Stimulated activated CD8-positive, alpha-beta memory T cell treated with anti-CD3 and anti-CD28 coated beads, Interleukin-15, amount 100 ng/mL, for 1 hour (primary cell): ENCODE results near the gene CORO6.
A peak's percentile ranks its signal among the peaks of the same experiment; 100 is the strongest.

Experiments
- DNase-seq: peaks from one replicate; pipeline ENCODE4 v3.0.0-alpha.2; 2020; ENCODE audit warnings: low read depth

The CORO6 gene

DNA sequence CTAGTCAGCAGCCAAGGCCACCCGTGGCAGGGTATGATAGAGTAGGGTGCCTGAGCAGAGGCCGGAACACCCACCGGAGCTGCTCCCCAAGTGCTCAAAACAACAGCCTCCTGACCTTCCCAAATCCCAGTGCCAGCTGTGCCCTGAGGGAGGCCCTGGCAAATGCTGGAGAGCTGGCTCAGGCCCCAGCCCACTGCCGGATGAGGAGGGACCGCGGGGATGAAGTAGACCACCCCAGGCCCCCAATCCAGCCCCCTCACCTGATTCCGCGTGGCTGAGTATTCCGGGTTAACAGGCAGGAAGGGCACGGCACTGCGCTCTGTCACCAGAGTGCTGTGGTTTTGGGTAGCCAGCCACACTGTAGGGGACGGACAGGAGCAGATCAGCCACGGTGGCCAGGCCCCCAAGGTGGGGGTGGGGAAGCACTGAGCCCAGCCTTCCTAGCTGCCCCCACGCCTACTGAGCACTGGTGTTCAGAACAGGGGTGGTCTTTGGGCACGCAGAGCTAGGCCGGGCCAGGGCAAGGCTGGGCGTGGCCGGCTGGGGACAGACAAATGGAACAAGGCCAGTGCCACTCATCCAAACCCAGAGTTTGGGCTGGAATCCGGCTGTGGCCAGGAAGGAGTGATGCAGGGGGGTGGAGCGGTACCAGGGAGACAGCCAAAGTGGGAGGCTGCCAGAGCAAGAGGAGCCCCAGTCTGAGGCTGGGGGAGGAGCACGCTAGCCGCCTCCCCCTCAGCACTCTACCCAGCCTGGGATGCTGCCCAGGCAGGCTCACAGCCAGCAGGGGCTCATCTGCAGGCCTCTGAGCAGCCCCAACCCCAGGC lies 45.1 kb downstream of the CORO6 start:
- DNase-seq = no peak

DNA sequence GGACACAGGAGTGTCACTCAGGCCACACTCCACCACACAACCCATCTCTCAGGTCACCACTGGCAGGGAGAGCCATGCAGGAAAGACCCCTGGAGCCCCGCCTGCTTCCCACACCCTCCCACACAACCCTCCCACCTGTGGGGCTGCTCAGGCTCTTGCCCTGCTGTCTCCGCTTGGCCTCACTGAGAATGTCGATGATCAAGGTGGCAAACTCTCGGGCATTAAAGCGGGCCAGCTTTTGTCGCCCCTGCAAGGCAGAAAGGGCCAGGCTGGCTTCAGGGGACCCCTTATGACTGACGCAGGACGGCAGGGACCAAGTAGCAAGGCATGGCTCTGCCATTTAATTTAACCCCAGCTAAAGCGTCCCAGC lies 45.7 kb downstream of the CORO6 start:
- DNase-seq = no peak

DNA sequence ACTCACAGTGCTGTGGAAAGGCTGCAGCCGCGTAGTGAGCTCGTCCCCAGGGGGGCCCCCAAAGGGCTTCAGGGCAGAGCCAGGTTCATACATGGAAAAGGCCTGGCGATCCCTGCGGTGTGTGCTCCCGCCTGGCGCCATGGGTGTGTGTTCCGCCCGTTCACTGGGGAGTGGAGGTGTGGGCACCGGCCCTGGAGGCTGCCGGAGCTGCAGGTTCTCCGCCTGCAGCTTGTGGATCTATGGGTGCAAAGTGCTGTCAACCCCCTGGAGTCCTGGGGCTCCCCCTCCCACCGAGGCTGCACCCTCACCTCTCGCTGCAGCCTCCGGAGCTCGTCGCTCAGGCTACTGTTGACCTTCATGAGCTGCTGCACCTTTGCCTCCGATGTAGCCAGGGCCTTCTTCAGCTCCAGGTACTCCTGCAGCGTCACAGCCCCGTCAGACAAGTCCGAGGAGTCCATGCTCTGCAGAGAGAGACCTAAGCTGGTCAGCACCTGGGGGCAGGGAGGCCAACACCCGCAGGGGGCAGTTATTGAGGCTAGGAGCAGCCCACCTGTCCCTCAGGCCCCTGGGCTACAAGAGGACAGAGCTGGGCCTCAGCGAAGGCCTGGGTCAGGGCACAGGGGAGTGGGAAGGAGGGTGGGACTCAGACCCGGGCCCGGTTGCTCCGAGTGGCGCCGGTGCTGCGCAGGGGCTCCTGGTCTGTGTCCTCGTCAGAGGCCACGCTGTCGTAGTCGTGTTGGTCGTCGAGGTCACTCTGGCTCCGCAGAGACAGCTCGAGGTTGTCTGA lies 46.3 kb downstream of the CORO6 start:
- no peak for DNase-seq

- no peak for DNase-seq
These were observed 47.0 kb downstream of the CORO6 start for GRCh38 chr17:29575511-29576213.

- no peak for DNase-seq
These were observed 47.8 kb downstream of the CORO6 start for GRCh38 chr17:29574732-29575510.

- DNase-seq = no peak
These were observed 48.6 kb downstream of the CORO6 start for GRCh38 chr17:29573871-29574731.

DNA sequence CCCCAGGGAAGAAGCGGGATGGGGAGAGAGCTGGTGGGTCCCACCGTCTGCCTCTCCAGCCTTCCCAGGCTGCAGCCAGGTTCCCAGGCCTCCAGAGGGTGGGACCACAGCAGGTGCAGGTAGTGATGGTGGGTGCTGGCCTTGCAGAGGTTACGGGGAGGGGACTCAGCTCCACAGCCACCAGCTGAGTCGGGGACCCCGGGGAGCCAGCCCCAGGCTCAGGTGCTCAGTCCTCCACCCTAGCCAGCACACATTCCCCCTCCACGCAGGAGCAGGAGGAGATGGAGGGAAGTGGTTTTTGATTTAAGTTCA lies 49.2 kb downstream of the CORO6 start:
- DNase-seq = no peak

GRCh38 chr17:29572691-29573557 lies 49.8 kb downstream of the CORO6 start:
- DNase-seq = peak; percentile 37

DNA sequence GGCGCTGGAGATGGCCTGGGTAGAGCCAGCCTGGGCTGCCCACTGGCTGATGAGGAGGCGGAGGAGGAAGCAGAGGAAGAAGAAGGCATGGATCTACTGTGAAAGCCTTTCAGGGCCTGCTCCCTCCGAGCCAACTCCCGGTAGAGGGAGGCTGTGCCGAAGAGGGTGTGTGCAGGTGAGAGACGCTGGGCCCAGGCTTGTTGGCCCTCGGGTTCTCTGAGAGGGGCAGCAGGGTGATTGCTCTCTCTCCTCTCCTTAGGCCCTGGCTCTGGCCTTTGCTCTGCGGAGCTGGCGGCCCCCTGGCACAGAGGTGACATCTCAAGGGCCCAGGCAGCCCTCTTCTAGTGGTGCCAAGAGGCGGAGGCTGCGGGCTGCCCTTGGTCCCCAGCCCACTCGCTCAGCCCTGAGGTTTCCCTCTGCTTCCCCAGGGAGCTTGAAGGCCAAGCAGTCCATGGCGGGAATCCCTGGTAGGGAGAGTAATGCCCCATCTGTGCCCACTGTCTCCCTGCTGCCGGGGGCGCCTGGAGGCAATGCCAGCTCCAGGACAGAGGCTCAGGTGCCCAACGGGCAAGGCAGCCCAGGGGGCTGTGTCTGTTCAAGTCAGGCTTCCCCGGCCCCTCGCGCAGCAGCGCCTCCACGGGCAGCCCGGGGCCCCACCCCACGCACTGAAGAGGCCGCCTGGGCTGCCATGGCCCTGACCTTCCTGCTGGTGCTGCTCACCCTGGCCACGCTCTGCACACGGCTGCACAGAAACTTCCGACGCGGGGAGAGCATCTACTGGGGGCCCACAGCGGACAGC lies 50.6 kb downstream of the CORO6 start:
- DNase-seq = no peak

DNA sequence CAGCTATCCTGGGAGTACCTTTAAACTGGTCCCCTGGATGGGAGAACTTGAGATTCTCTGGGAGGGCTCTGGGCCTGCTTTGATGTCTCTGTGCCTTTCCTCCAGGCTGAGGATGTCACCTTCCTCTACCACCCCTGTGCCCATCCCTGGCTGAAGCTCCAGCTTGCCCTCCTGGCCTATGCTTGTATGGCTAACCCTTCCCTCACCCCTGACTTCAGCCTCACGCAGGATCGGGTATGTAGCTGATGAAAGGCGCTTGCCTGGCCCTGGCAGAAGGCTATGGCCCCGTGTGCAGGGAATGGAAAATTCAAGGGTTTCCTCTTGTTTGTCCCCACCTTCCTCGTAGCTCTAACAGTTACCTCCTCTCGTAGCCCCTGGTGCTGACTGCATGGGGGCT lies 51.2 kb downstream of the CORO6 start:
- DNase-seq = no peak

GRCh38 chr17:29570521-29570920 lies 52.2 kb downstream of the CORO6 start:
- DNase-seq = no peak

DNA sequence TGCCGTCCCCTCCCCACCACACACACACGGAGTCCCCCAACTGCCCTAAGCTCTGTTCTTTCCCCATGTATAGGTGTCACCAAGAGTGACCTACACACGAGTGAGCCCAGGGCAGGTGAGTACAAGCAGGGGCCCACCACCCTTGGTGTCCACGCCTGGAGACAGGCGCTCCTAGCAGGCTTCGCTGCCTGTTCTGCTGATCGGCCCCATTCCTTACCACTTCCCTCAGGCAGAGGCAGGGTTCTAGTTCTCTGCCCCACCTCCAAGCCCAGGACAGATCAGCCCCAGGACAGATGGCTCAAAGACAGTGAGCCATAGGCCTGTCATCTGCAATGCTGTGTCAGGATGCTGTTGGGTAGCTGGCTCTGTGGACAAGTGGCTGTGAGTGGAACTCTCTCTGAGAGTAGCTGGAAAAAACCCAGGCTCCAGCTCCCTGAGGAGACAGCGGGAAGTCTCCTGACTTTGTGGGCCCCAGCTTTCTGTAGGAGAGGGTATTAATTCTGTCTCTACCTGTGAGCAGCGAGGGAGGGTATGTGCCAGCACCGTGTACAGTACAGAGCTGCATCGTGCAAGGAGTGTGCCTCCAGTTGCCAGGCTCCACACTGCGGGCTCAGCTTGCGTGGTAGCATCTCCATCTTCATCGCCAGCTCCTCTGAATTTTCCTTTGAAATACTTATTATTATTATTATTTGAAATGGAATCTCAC lies 53.3 kb downstream of the CORO6 start:
- no peak for DNase-seq

DNA sequence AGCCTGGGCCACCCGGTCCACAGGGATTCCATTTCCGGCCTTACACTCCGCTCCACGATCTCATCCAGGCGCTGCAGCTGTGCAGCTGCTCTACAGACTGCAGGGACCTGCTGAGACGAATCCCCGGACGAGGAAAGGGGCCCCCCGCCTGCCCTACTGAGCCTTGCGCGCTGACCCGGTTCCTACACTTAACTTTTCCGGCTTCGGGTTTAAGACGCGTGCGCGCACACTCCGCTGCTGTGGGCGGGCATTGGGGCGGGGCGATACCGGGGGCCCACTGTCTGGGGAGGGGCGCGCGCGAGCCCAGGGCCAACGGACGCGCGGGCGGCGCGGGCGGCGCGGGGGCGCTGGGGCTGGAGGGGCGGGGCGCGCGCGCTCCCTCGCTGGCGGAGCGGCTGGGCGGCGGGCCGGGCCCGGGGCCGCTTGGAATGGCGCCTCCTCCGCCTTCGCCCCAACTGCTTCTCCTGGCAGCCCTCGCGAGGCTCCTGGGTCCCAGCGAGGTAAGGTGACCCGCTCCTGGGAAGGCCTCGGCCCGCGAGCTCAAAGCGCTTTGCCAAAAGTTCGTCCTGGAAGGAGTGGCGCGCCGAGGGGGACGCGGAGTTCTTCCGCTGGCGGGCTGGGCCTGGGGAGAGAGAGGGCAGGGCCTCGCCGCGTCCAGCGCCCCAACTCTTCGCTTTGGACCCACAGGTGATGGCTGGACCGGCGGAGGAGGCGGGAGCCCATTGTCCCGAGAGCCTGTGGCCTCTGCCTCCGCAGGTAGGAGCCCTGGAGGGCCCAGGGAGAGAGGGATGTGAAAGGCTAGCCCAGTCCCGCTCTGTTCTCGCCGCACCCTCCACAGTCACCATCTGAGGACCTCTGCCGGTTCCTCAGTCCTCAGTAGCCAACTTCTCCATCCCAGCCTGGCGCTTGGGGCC lies 54.1 kb downstream of the CORO6 start, which contains the start of gene TP53I13:
TSS of gene TP53I13 (plus strand) at position 371 of the 914 bp plus-strand sequence. CDS start at position 429, 58 bp downstream.
- peak; percentile 87 for DNase-seq

DNA sequence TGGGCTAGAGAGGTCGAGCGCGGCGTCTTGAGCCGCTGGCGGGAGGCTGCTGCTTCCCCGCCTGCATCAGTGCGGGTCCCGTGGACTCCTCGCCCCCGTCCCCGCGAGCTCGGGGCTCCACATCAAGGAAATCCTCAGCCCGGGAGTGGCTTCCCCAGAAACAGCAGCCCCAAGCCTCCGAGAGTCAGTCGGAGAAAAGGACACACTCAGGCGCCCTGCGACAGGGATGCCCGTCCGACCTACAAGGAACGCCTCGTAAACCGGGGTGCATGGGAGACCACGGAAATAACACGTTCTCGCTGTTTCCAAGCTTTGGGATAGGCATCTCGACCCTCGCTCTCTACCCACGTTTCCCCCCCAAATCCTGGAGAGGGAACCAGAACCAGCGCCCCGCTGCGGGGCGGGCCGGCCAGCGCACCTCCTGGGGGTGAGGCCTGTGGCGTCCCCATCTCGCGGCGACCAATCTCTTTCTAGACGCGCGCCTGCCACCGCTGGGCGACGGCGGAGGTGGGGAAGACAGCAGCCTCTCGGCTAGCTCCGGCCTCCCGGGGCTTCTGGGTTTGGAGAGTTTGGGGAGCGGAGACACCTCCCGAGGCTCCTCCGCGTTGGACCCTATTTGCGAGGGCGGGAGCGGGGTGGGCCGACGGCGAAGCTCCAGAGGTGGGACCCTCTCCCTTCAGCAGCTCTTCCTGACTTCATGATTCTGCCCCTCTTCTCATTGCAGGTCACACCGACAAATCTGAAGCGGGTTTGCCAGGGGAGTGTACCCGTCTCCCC lies 55.0 kb downstream of the CORO6 start:
- peak; percentile 37 for DNase-seq

DNA sequence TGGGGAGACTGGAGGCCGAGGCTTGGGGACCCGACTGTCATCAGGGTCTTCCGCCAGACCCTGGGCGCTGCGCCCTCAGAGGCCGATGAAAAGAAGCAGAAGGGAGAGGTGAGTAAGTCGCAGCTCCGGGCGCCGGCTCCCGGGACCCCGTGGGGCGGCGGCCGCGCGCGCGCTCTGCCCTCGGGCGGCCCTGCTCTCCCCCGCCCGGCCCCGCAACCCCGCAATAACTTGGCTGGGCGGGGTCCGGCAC lies 55.5 kb downstream of the CORO6 start:
- no peak for DNase-seq

- DNase-seq = no peak
These were observed 56.0 kb downstream of the CORO6 start, which contains the start of gene ABHD15 for GRCh38 chr17:29566473-29567303. TSS of gene ABHD15 (minus strand) at chr17:29567037. CDS start at chr17:29566966, 71 bp downstream.
